Activated B cell treated with CpG ODN at 0.5 μM for 24 hours (primary cell): ENCODE data around the gene ELAVL4. TPM values are rescaled to one million over a fixed set of nuclear protein-coding genes. Genes with fewer than 3 reads are reported as not detected.

Experiments
- ATAC-seq: fragments of 200-7000 bp; cut with Tn5 transposase; one replicate; pipeline ENCODE4 v1.10.0; 2021; ENCODE audit warnings: low read depth, mild to moderate bottlenecking, moderate library complexity
- CTCF ChIA-PET: fragments of 350-600 bp; sonication (Branson Sonifier 250); formaldehyde crosslinking; loops from one replicate; lab custom pipeline; 2021; ENCODE audit warnings: antibody characterized with exemption; lab: Charles Lee
- POLR2A ChIA-PET: fragments of 350-600 bp; sonication (Branson Sonifier 250); formaldehyde crosslinking; loops from one replicate; lab custom pipeline; 2021; ENCODE audit warnings: antibody characterized with exemption; lab: Charles Lee
- DNase-seq: peaks from one replicate; pipeline ENCODE4 v3.0.0; 2022
- H3K27ac Mint-ChIP-seq: one replicate; pipeline ENCODE4 v1.8.0; 2020; ENCODE audit warnings: mixed read lengths
- H3K27me3 Mint-ChIP-seq: one replicate; pipeline ENCODE4 v1.8.0; 2021; ENCODE audit warnings: mixed read lengths
- H3K36me3 Mint-ChIP-seq: one replicate; pipeline ENCODE4 v1.8.0; 2021; ENCODE audit warnings: low read depth, mixed read lengths
- H3K4me1 Mint-ChIP-seq: one replicate; pipeline ENCODE4 v1.8.0; 2021; ENCODE audit warnings: mixed read lengths
- H3K4me3 Mint-ChIP-seq: one replicate; pipeline ENCODE4 v1.8.0; 2020; ENCODE audit warnings: mild to moderate bottlenecking, mixed read lengths
- H3K9me3 Mint-ChIP-seq: one replicate; pipeline ENCODE4 v1.8.0; 2020; ENCODE audit warnings: mixed read lengths
- CTCF ChIP-seq: fragments of 200-600 bp; IDR thresholded peaks from one replicate; pipeline ENCODE4 v1.8.0; 2022; ENCODE audit warnings: antibody characterized with exemption, mild to moderate bottlenecking
- intact Hi-C: fragments of 100-400 bp; cut with micrococcal nuclease; formaldehyde crosslinking; loops from one replicate; pipeline ENCODE4 v1.15.1; 2024
- total RNA-seq: library from RNA; stranded (reverse); gene quantifications from 2 replicates; pipeline ENCODE4 v1.2.3, GENCODE V29; 2022

Gene ELAVL4
- total RNA-seq, 1 donor from 2014 or later, result not detected

GRCh38 chr1:50080904-50081586 lies 27.7 kb upstream of the ELAVL4 start:
- ChIA-PET POLR2A (no interaction called here), CTCF (no interaction called here)
- Mint-ChIP-seq H3K27me3 (no peaks in the 10 kb centered on the region), H3K4me3 (no peak overlapping the region), H3K9me3 (peaks cover 2% of the 10 kb centered on the region), H3K27ac (no peak overlapping the region), H3K36me3 (no peaks in the 10 kb centered on the region), H3K4me1 (no peaks in the 10 kb centered on the region)
- no peak for ATAC-seq
- intact Hi-C loops, result no loop called here
- no peak for DNase-seq
- TF ChIP-seq CTCF, result no peak

GRCh38 chr1:50084389-50084788 lies 24.3 kb upstream of the ELAVL4 start:
- Mint-ChIP-seq H3K27ac (no peak overlapping the region), H3K9me3 (no peaks in the 10 kb centered on the region), H3K4me3 (no peak overlapping the region), H3K36me3 (no peaks in the 10 kb centered on the region), H3K27me3 (no peaks in the 10 kb centered on the region), H3K4me1 (no peaks in the 10 kb centered on the region)
- intact Hi-C loops, result no loop called here
- CTCF ChIA-PET, result no interaction called here
- DNase-seq (no peak), ATAC-seq (no peak)
- POLR2A ChIA-PET, result no interaction called here
- TF ChIP-seq CTCF, result no peak

- H3K27ac Mint-ChIP-seq, result no peak overlapping the region
- H3K27me3 Mint-ChIP-seq, result peaks cover 3% of the 10 kb centered on the region
- TF ChIP-seq CTCF, result no peak
- intact Hi-C loops, result no loop called here
- no peaks in the 10 kb centered on the region for H3K4me1 Mint-ChIP-seq
- DNase-seq, result no peak
- H3K4me3 Mint-ChIP-seq, result no peak overlapping the region
- no peaks in the 10 kb centered on the region for H3K9me3 Mint-ChIP-seq
- no peak for ATAC-seq
- POLR2A ChIA-PET, result no interaction called here
- CTCF ChIA-PET, result no interaction called here
- no peaks in the 10 kb centered on the region for H3K36me3 Mint-ChIP-seq
Measured at GRCh38 chr1:50091068-50091467, 17.7 kb upstream of the ELAVL4 start.

- intact Hi-C loops, result no loop called here
- H3K27ac Mint-ChIP-seq, result no peak overlapping the region
- ChIA-PET CTCF (no interaction called here), POLR2A (no interaction called here)
- ATAC-seq (no peak), DNase-seq (no peak)
- H3K4me3 Mint-ChIP-seq, result no peak overlapping the region
- TF ChIP-seq CTCF, result no peak
- no peaks in the 10 kb centered on the region for H3K9me3 Mint-ChIP-seq
- no peaks in the 10 kb centered on the region for H3K36me3 Mint-ChIP-seq
- H3K4me1 Mint-ChIP-seq, result no peaks in the 10 kb centered on the region
- peaks cover 3% of the 10 kb centered on the region for H3K27me3 Mint-ChIP-seq
Measured at GRCh38 chr1:50095716-50096115, 13.0 kb upstream of the ELAVL4 start.

GRCh38 chr1:50097021-50097679 lies 11.6 kb upstream of the ELAVL4 start:
- Mint-ChIP-seq H3K9me3 (no peaks in the 10 kb centered on the region), H3K4me1 (no peaks in the 10 kb centered on the region), H3K4me3 (no peak overlapping the region), H3K27ac (no peak overlapping the region), H3K36me3 (no peaks in the 10 kb centered on the region), H3K27me3 (no peaks in the 10 kb centered on the region)
- no peak for TF ChIP-seq CTCF
- DNase-seq (no peak), ATAC-seq (no peak)
- ChIA-PET CTCF (no interaction called here), POLR2A (no interaction called here)
- intact Hi-C loops, result no loop called here
